Osteoblast (primary cell): Measurements from ENCODE around the gene MAF. TPM values are rescaled to one million over a fixed set of nuclear protein-coding genes. Genes with fewer than 3 reads are reported as not detected.

Experiments
- DNase-seq: peaks from one replicate; pipeline ENCODE4 v3.0.0; 2011; ENCODE audit warnings: low spot score, mixed read lengths; ENCODE audit not compliant: insufficient read length; ENCODE audit errors: missing footprints
- H2AFZ ChIP-seq: 2 replicates; pipeline ENCODE4 v1.6.0; 2011; ENCODE audit warnings: mild to moderate bottlenecking, low read length
- H3K27ac ChIP-seq: 2 replicates; pipeline ENCODE4 v1.5.1; 2011; ENCODE audit warnings: mild to moderate bottlenecking, low read depth, low read length, moderate library complexity
- H3K27me3 ChIP-seq: 2 replicates; pipeline ENCODE4 v1.6.0; 2012; ENCODE audit warnings: mild to moderate bottlenecking, control low read depth, inconsistent platforms, low read length, moderate library complexity; ENCODE audit not compliant: insufficient read depth
- H3K36me3 ChIP-seq: 2 replicates; pipeline ENCODE4 v1.5.1; 2011; ENCODE audit warnings: mild to moderate bottlenecking, low read length, control low read depth, moderate library complexity; ENCODE audit not compliant: insufficient read depth
- H3K4me1 ChIP-seq: 2 replicates; pipeline ENCODE4 v1.5.1; 2011; ENCODE audit warnings: mild to moderate bottlenecking, low read length, control low read depth, moderate library complexity; ENCODE audit not compliant: insufficient read depth
- H3K4me2 ChIP-seq: 2 replicates; pipeline ENCODE4 v1.6.0; 2011; ENCODE audit warnings: mild to moderate bottlenecking, low read length; ENCODE audit not compliant: insufficient read depth
- H3K4me3 ChIP-seq: fragments of 200-600 bp; sonication (generic); 3 replicates; pipeline ENCODE4 v1.5.1; 2012; ENCODE audit warnings: mild to moderate bottlenecking, low read length, inconsistent platforms; ENCODE audit not compliant: insufficient read depth
- H3K79me2 ChIP-seq: 2 replicates; pipeline ENCODE4 v1.6.0; 2012; ENCODE audit warnings: mild to moderate bottlenecking, low read length, control low read depth, inconsistent platforms; ENCODE audit not compliant: insufficient read depth
- H3K9me3 ChIP-seq: 2 replicates; pipeline ENCODE4 v1.5.1; 2011; ENCODE audit warnings: low read depth, low read length, control low read depth
- H4K20me1 ChIP-seq: 2 replicates; pipeline ENCODE4 v1.6.0; 2012; ENCODE audit warnings: mild to moderate bottlenecking, low read length, control low read depth; ENCODE audit not compliant: insufficient read depth
- CTCF ChIP-seq: IDR thresholded peaks from 2 replicates; pipeline ENCODE4 v1.5.1; 2011; ENCODE audit warnings: mild to moderate bottlenecking, low read depth, low read length, moderate library complexity; ENCODE audit errors: extremely low read depth
- total RNA-seq: library from RNA; depleted of rRNA; stranded (reverse); fragments of >200 nt; gene quantifications from 2 replicates; pipeline ENCODE4 v1.2.3, GENCODE V29; 2012

Gene MAF
- total RNA-seq, 1 donor = 40.2 TPM

- Histone ChIP-seq H3K27me3 (no peaks in the 10 kb centered on the region), H3K79me2 (no peaks in the 10 kb centered on the region), H3K9me3 (no peaks in the 10 kb centered on the region), H2AFZ (no peak overlapping the region), H3K4me2 (no peak overlapping the region), H4K20me1 (no peaks in the 10 kb centered on the region), H3K27ac (no peak overlapping the region), H3K4me3 (no peak overlapping the region), H3K4me1 (no peaks in the 10 kb centered on the region), H3K36me3 (no peaks in the 10 kb centered on the region)
- TF ChIP-seq CTCF = no peak
- no peak for DNase-seq
These were observed 44.6 kb upstream of the MAF start for GRCh38 chr16:79644971-79645667.

- Histone ChIP-seq H3K79me2 (no peaks in the 10 kb centered on the region), H3K27ac (no peak overlapping the region), H3K27me3 (no peaks in the 10 kb centered on the region), H2AFZ (no peak overlapping the region), H3K4me3 (no peak overlapping the region), H3K4me2 (no peak overlapping the region), H3K4me1 (no peaks in the 10 kb centered on the region), H3K9me3 (no peaks in the 10 kb centered on the region), H4K20me1 (no peaks in the 10 kb centered on the region), H3K36me3 (no peaks in the 10 kb centered on the region)
- no peak for DNase-seq
- no peak for TF ChIP-seq CTCF
These were observed 42.1 kb upstream of the MAF start for GRCh38 chr16:79642652-79643051.

- Histone ChIP-seq H3K4me1 (no peaks in the 10 kb centered on the region), H4K20me1 (no peaks in the 10 kb centered on the region), H3K36me3 (no peaks in the 10 kb centered on the region), H3K9me3 (no peaks in the 10 kb centered on the region), H2AFZ (peak overlapping the region; percentile 67), H3K4me2 (peak overlapping the region; percentile 56), H3K79me2 (no peaks in the 10 kb centered on the region), H3K27me3 (no peaks in the 10 kb centered on the region), H3K27ac (no peak overlapping the region), H3K4me3 (peak overlapping the region; percentile 33)
- TF ChIP-seq CTCF = no peak
- DNase-seq = peak; percentile 53
These were observed 40.2 kb upstream of the MAF start for GRCh38 chr16:79640513-79641360.
